Nephron progenitor cell (in vitro differentiated cells): Measurements from ENCODE around the gene SNRPA.

Experiments
- DNase-seq: peaks from one replicate; pipeline ENCODE4 v3.0.0; 2021
- H3K27ac Mint-ChIP-seq: 2 replicates; pipeline ENCODE4 v1.8.0; 2021; ENCODE audit warnings: mild to moderate bottlenecking, moderate library complexity, mixed read lengths
- H3K27me3 Mint-ChIP-seq: 2 replicates; pipeline ENCODE4 v1.8.0; 2021; ENCODE audit warnings: mild to moderate bottlenecking, low read depth, mixed read lengths; ENCODE audit not compliant: poor library complexity
- H3K36me3 Mint-ChIP-seq: 2 replicates; pipeline ENCODE4 v1.8.0; 2021; ENCODE audit warnings: low read depth, mixed read lengths
- H3K4me1 Mint-ChIP-seq: 2 replicates; pipeline ENCODE4 v1.8.0; 2021; ENCODE audit warnings: mixed read lengths
- H3K4me3 Mint-ChIP-seq: 2 replicates; pipeline ENCODE4 v1.8.0; 2021; ENCODE audit warnings: mild to moderate bottlenecking, moderate library complexity, mixed read lengths
- H3K9me3 Mint-ChIP-seq: 2 replicates; pipeline ENCODE4 v1.8.0; 2021; ENCODE audit warnings: mild to moderate bottlenecking, moderate library complexity, mixed read lengths
- TF ChIP-seq, protein P1 (sequence below): fragments of 200-600 bp; sonication (generic); IDR thresholded peaks from 2 replicates; pipeline ENCODE4 v1.5.0; 2021; ENCODE audit warnings: antibody characterized with exemption

SNRPA gene

DNA sequence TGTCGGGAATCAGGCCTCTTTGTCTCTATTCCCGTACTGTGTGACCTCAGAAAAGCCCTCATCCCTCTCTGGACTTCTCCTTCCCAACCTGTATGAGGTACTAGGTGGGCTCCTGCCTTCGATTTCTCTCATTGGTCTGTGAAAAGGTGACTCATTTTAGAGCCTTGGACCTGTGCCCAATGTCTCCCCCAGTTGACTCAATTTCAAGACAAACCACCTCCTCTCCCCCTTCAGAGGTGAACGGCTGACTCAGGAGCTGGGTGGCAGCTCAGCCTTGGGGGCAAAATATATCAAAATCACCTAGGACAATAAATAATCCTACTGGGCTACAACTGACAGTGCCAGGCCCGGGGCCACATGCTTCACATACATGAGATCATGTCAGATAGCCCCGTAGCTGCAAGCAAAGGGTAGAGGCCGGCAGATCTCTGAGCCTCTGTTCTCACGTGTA, 34.9 kb upstream of the SNRPA start:
- no peak for DNase-seq

GRCh38 chr19:40716482-40717324, 34.3 kb upstream of the SNRPA start, which contains the start of the genes COQ8B and ITPKC:
TSS of gene COQ8B (minus strand) at chr19:40716886. CDS start at chr19:40714632, 2,254 bp downstream.
TSS of gene ITPKC (plus strand) at chr19:40717112. CDS start at chr19:40717136, 24 bp downstream.
- H3K27ac Mint-ChIP-seq = peak within 1 kb of the TSS; percentile 91
- no peaks in the 10 kb centered on the region for H3K27me3 Mint-ChIP-seq
- TF ChIP-seq, protein P1, sequence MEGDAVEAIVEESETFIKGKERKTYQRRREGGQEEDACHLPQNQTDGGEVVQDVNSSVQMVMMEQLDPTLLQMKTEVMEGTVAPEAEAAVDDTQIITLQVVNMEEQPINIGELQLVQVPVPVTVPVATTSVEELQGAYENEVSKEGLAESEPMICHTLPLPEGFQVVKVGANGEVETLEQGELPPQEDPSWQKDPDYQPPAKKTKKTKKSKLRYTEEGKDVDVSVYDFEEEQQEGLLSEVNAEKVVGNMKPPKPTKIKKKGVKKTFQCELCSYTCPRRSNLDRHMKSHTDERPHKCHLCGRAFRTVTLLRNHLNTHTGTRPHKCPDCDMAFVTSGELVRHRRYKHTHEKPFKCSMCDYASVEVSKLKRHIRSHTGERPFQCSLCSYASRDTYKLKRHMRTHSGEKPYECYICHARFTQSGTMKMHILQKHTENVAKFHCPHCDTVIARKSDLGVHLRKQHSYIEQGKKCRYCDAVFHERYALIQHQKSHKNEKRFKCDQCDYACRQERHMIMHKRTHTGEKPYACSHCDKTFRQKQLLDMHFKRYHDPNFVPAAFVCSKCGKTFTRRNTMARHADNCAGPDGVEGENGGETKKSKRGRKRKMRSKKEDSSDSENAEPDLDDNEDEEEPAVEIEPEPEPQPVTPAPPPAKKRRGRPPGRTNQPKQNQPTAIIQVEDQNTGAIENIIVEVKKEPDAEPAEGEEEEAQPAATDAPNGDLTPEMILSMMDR = no peak
- peaks cover 19% of the 10 kb centered on the region for H3K36me3 Mint-ChIP-seq
- H3K9me3 Mint-ChIP-seq = no peaks in the 10 kb centered on the region
- H3K4me3 Mint-ChIP-seq = peak within 1 kb of the TSS; percentile 94
- peak; percentile 100 for DNase-seq
- H3K4me1 Mint-ChIP-seq = peaks cover 66% of the 10 kb centered on the region

More for the DNA sequence above, 34.9 kb upstream of the SNRPA start:
- Mint-ChIP-seq H3K9me3 (no peaks in the 10 kb centered on the region), H3K36me3 (peaks cover 23% of the 10 kb centered on the region), H3K27ac (peak overlapping the region; percentile 91), H3K27me3 (no peaks in the 10 kb centered on the region), H3K4me1 (peaks cover 70% of the 10 kb centered on the region), H3K4me3 (peak overlapping the region; percentile 94)
- TF ChIP-seq, protein P1 = no peak

GRCh38 chr19:40717325-40717879, 33.6 kb upstream of the SNRPA start:
- TF ChIP-seq, protein P1 = no peak
- no peaks in the 10 kb centered on the region for H3K27me3 Mint-ChIP-seq
- DNase-seq = no peak
- peak overlapping the region; percentile 25 for H3K27ac Mint-ChIP-seq
- no peaks in the 10 kb centered on the region for H3K9me3 Mint-ChIP-seq
- H3K4me3 Mint-ChIP-seq = peak overlapping the region; percentile 90
- peaks cover 23% of the 10 kb centered on the region for H3K36me3 Mint-ChIP-seq
- H3K4me1 Mint-ChIP-seq = peaks cover 71% of the 10 kb centered on the region

DNA sequence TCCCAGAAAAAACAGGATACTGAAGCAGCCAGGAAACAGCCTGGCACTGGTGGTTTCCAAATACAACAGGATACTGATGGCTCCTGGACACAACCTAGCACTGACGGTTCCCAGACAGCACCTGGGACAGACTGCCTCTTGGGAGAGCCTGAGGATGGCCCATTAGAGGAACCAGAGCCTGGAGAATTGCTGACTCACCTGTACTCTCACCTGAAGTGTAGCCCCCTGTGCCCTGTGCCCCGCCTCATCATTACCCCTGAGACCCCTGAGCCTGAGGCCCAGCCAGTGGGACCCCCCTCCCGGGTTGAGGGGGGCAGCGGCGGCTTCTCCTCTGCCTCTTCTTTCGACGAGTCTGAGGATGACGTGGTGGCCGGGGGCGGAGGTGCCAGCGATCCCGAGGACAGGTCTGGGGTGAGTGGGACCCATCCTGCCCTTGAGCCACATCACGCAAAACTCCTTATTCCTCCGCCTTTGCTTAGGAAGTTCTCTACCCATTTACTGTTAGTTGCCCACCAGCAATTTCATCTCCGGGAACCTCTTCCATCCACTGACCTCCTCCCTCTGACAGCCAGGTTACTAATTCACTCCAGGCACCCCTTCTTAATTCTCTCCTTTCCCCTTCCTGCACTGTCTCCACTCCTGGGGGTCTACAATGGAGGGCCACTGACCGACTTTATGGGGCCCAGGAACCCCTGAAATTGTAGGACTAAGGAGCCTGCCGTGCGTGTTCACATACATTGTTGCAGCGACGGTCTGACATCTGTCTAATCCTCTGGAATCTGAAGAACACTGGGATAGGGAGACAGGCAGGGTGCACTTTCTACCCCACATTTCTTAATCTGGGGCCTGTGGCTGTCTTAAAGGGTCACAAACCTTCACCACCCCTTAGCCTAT, 32.9 kb upstream of the SNRPA start:
- DNase-seq = no peak
- TF ChIP-seq, protein P1 = no peak
- H3K4me1 Mint-ChIP-seq = peaks cover 73% of the 10 kb centered on the region

DNA sequence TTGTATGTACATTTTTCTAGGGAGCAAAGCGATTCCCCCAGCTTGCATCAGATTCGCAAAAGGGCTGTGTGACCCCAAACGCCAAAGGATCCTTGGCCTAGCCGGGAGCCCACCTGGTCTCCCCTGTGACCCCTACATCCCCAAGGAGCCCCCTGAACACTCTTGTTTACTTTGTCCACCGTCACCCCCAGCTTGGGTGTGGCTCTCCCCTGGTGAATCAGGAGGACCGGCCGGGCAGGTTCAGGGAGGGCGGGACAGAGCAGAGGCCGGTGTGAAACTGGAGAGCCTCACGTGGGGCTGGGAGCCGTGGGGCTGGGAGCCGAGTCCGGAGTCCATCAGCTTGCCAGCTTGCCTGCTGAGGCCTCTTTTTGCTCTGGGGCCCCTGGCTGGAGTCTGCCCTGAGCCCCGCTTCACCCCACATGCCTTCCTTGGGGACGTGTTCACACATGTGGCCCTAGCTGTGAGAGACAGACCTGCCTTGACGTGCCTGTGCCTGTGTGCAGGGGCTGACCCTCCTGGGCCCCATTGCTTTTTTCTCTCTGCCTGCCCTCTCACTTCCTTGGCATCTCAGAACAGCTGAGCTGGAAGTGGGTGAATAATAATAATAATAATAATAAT, 32.1 kb upstream of the SNRPA start:
- Mint-ChIP-seq H3K9me3 (peaks cover 7% of the 10 kb centered on the region), H3K4me3 (peak overlapping the region; percentile 90), H3K36me3 (peaks cover 30% of the 10 kb centered on the region), H3K27me3 (no peaks in the 10 kb centered on the region), H3K27ac (no peak overlapping the region), H3K4me1 (peaks cover 69% of the 10 kb centered on the region)
- peak; percentile 57 for DNase-seq
- TF ChIP-seq, protein P1 = no peak

More for the DNA sequence above, 32.9 kb upstream of the SNRPA start:
- no peaks in the 10 kb centered on the region for H3K27me3 Mint-ChIP-seq
- H3K27ac Mint-ChIP-seq = peak overlapping the region; percentile 29
- H3K9me3 Mint-ChIP-seq = no peaks in the 10 kb centered on the region
- H3K4me3 Mint-ChIP-seq = peak overlapping the region; percentile 90
- peaks cover 25% of the 10 kb centered on the region for H3K36me3 Mint-ChIP-seq
